Pons (tissue), 1 donor: ENCODE data around the gene SMIM41.

Source experiments
- DNase-seq: peaks from one replicate; pipeline ENCODE4 v3.0.0-alpha.2; 2016; ENCODE audit warnings: low spot score

SMIM41 gene

DNA sequence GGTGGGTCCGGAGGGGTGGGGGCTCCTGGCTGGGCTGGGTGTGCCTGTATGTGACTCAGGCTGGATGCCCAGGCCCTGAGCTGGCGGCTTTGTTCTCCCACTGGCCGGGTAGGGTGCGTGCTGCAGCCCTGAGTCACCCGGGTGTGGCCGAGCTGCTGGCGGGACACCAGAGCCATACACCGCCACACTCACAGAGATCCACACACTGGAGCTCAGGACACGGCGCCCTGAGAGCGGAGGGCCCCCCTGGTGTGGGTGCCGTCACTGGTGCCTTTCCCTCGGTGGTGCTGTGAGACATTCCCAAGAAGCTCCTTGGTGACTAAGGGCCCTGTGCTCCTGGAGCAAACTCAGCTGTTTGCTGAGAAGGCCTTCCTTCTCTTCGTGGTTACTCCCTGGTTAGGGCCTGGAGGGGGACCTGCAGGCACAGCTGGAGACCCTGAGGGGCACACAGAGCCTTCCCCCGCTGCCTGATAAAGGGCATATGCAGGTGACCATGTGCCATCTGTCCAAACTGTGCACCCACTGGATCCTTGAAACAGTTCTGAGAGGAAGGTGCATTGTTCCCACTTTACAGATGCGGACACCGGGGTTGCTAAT is 68.0 kb downstream of the SMIM41 start:
- DNase-seq = no peak

GRCh38 chr12:52147964-52148463 is 68.5 kb downstream of the SMIM41 start:
- no peak for DNase-seq

- DNase-seq = no peak
Observed at GRCh38 chr12:52148464-52149181, 69.1 kb downstream of the SMIM41 start.

- DNase-seq = no peak
Observed at GRCh38 chr12:52149182-52149641, 69.7 kb downstream of the SMIM41 start.

GRCh38 chr12:52149651-52150241 is 70.2 kb downstream of the SMIM41 start:
- DNase-seq = no peak

GRCh38 chr12:52151153-52151836 is 71.8 kb downstream of the SMIM41 start:
- DNase-seq = no peak

DNA sequence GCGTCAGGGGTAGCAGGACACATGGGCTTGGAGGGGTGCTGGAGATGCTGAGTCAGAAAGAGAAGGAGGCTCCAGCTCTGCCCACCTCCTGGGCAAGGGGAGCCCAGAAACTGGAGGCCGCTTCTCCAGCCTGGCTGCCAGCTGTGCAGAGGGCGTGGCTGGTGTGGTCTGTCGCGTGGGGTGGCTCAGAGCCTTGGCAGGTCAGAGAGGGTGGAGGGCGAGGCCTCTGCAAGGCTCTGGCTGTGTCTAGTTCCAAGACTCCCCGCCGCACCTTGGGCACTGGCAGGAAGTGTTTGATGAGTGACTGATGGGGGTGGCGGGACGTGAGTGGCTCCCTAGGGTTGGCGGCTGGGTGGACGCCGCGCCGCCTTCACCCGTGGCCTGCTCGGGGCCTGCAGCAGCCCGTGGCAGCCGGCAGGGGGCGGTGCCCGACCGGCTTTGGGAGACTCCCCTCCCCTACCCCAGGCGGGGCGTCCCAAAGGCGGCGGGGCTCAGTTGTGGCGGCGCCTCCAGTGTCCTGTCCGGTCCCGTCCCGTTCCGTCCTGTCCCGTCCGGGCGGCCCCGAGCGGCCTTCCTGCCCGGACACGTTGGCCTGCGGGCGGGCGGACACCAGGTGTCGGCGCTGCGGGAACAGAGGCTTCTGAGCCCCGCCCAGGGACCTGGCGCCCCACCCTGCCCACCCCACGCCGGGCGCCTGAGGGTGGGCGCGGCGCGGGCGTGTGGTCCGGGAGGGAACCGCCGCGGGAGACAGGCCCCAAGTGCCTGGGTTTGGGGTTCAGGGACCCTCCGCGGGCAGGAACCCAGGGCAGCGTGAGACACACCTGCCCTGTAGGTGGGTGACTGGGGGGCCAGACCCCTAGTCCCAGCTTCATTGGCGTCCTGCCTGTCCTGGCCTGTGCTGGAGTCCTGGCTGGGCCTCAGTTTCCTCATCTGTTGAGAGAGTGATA is 72.6 kb downstream of the SMIM41 start:
- DNase-seq = peak; percentile 22

GRCh38 chr12:52152905-52153317 is 73.4 kb downstream of the SMIM41 start:
- no peak for DNase-seq

DNA sequence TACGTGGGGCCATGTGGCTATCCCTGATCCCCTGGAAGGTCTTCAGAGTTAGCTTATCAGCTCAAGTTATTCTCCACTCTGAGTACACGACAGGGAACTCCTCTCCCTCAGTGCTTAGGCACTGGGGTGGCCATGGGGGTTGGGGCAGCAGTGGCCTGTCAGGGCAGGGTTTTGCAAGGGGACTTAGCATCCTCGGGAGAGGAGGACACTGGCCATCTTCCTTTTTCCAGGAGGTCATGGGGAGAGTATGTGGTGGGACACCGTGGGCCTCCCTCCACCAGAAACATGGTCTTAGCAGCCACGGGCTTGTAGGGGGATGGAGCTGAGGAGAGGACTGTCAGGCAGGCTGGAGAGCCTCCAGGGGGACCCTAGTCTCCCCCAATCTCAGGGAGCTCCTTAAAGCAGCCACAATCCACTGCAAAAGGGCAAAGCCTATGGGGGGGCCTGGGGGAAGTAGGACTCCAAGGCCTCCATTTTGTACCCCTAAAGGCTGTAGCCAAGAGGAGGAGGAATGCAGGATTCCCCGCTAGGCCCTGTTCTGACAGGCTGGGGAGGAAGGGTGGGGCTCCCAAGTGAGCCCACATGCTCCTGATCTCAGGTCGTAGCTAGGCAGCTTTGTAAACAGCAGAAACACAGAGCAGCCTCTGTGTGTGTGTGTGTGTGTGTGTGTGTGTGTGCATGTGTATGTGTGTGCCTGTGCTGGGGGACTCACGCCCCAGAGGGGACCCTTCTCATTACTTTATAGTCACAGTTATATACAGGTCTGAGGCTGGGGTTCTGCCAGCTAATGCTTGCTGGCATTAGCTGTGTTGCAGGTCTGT is 75.8 kb downstream of the SMIM41 start:
- DNase-seq = no peak

- DNase-seq = no peak
Observed at GRCh38 chr12:52156311-52156710, 76.8 kb downstream of the SMIM41 start.

- peak; percentile 56 for DNase-seq
Observed at GRCh38 chr12:52156757-52157565, 77.5 kb downstream of the SMIM41 start.

DNA sequence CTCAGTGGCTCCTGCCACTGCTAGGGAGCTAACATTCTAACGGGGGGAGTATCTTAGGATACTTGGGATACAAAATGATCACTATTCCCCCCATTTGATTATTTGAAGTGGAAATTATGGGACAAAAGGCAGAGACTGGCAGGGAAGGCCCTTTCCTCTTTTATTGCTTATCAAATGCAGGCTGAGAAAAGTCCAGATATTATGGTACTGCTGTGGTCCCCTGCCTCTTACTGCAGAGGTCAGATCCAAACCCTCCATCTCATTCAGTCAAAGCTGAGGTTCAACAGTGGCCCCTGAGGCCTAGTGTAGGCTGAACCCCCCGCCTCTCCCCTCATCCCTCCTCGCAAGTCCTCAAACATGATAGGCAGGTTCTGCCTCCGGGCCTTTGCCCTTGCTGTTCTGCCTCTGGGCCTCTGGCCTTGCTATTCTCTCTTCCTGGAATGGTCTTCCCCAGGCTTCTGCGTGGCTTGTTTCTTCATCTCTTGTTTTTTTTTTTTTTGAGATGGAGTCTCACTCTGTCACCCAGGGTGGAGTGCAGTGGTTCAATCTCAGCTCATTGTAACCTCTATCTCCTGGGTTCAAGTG is 78.2 kb downstream of the SMIM41 start:
- no peak for DNase-seq
